Sigmoid colon (tissue), 7 donors: ENCODE results near the gene PFKL. TPM values are rescaled to one million over a fixed set of nuclear protein-coding genes. Genes with fewer than 3 reads are reported as not detected.

Source experiments
- DNase-seq: peaks from one replicate; pipeline ENCODE4 v3.0.0-alpha.2; 2019
- H3K27ac ChIP-seq, 4 donors: fragments of 200-600 bp; sonication (generic); one replicate each; pipeline ENCODE4 v1.5.1; 2016 to 2019; ENCODE audit warnings: mild to moderate bottlenecking in 1 of 4
- H3K27me3 ChIP-seq, 3 donors: fragments of 200-600 bp; sonication (generic); one replicate each; pipeline ENCODE4 v1.5.1; 2019; ENCODE audit warnings: mild to moderate bottlenecking in 1 of 3
- H3K36me3 ChIP-seq, 4 donors: fragments of 200-600 bp; sonication (generic); one replicate each; pipeline ENCODE4 v1.5.1; 2016 to 2019
- H3K4me1 ChIP-seq, 4 donors: fragments of 200-600 bp; sonication (generic); one replicate each; pipeline ENCODE4 v1.5.1; 2017 to 2019
- H3K4me3 ChIP-seq, 4 donors: fragments of 200-600 bp; sonication (generic); one replicate each; pipeline ENCODE4 v1.5.1; 2017 to 2019; ENCODE audit warnings: mild to moderate bottlenecking in 2 of 4, moderate library complexity in 1 of 4
- H3K9me3 ChIP-seq, 4 donors: fragments of 200-600 bp in 3 of 4; sonication (generic) in 3 of 4; one replicate each; pipeline versions ENCODE4 v1.5.1 to v1.6.1; 2013 to 2019
- EP300 ChIP-seq, 4 donors: sonication (generic); formaldehyde crosslinking; IDR thresholded peaks; one replicate each; pipeline ENCODE4 v1.6.1; 2017; ENCODE audit warnings: antibody characterized with exemption in 4 of 4
- POLR2A ChIP-seq, 2 donors: fragments of 450-650 bp; IDR thresholded peaks; one replicate each; pipeline ENCODE4 v1.6.1; 2016; ENCODE audit warnings: antibody characterized with exemption in 2 of 2, mild to moderate bottlenecking in 2 of 2, moderate library complexity in 2 of 2
- POLR2AphosphoS5 ChIP-seq, 4 donors: sonication (generic); formaldehyde crosslinking; IDR thresholded peaks; one replicate each; pipeline ENCODE4 v1.6.1; 2017; ENCODE audit warnings: antibody characterized with exemption in 4 of 4
- WGBS, 2 donors: extraction: QIAGEN DNeasy Blood & Tissue Kit; methylation state at CpG; one replicate each; pipeline ENCODE4 v1.1.7; 2013; 5-methylcytosine and 5-hydroxymethylcytosine counted together
- intact Hi-C: fragments of 100-400 bp; cut with DNase I; formaldehyde crosslinking; loops from one replicate; pipeline ENCODE4 v1.15.1; 2023
- polyA plus RNA-seq, 3 donors: library from polyadenylated mRNA; stranded (reverse); fragments of 200-250 nt; gene quantifications; one replicate each; pipeline ENCODE4 v1.2.3, GENCODE V29; 2013
- total RNA-seq, 4 donors: library from RNA; depleted of rRNA; stranded (reverse); fragments of >200 nt; gene quantifications; one replicate each; pipeline ENCODE4 v1.1.0, GENCODE V29; 2016
- TF ChIP-seq, protein P1 (sequence below), 4 experiments: fragments of 450-650 bp in 3 of 4; fragments of 200-600 bp in 1 of 4; IDR thresholded peaks; one replicate each; pipeline ENCODE4 v1.5.1; 2016 to 2019; ENCODE audit warnings: antibody characterized with exemption in 4 of 4, mild to moderate bottlenecking in 3 of 4, moderate library complexity in 2 of 4
- donor health status: healthy with polysubstance abuse.
- donor health status: Bipolar disorder and iron deficiency.
- donor health status: healthy.

The PFKL gene
- total and polyA plus RNA-seq, 7 donors, result 38.0 to 159 (median 69.8) TPM

GRCh38 chr21:44322621-44323325 lies 22.9 kb downstream of the PFKL start:
- no peaks in the 10 kb centered on the region for H3K4me1 ChIP-seq
- TF ChIP-seq POLR2A (IDR thresholded peaks at IDR 0.05) (no peak), POLR2AphosphoS5 (IDR thresholded peaks at IDR 0.05) (no peak)
- TF ChIP-seq, protein P1, sequence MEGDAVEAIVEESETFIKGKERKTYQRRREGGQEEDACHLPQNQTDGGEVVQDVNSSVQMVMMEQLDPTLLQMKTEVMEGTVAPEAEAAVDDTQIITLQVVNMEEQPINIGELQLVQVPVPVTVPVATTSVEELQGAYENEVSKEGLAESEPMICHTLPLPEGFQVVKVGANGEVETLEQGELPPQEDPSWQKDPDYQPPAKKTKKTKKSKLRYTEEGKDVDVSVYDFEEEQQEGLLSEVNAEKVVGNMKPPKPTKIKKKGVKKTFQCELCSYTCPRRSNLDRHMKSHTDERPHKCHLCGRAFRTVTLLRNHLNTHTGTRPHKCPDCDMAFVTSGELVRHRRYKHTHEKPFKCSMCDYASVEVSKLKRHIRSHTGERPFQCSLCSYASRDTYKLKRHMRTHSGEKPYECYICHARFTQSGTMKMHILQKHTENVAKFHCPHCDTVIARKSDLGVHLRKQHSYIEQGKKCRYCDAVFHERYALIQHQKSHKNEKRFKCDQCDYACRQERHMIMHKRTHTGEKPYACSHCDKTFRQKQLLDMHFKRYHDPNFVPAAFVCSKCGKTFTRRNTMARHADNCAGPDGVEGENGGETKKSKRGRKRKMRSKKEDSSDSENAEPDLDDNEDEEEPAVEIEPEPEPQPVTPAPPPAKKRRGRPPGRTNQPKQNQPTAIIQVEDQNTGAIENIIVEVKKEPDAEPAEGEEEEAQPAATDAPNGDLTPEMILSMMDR (IDR thresholded peaks at IDR 0.05), result no peak
- DNase-seq, result no peak
- intact Hi-C loops, result no loop called here
- peaks cover 6 to 90% (median 26%) of the 10 kb centered on the region in 4 donors for H3K36me3 ChIP-seq
- H3K9me3 ChIP-seq, result no peaks in the 10 kb centered on the region
- 94% methylated on average over 38 of the region's 38 CpGs for WGBS, 2 donors
- H3K4me3 ChIP-seq, result no peak overlapping the region
- H3K27me3 ChIP-seq, result no peaks in the 10 kb centered on the region
- no peak overlapping the region for H3K27ac ChIP-seq

GRCh38 chr21:44323591-44323990 lies 23.7 kb downstream of the PFKL start:
- intact Hi-C loops, result no loop called here
- Histone ChIP-seq H3K4me1 (no peaks in the 10 kb centered on the region), H3K27ac (no peak overlapping the region), H3K4me3 (no peak overlapping the region), H3K36me3 (peaks cover 6 to 84% (median 22%) of the 10 kb centered on the region in 4 donors), H3K9me3 (no peaks in the 10 kb centered on the region), H3K27me3 (no peaks in the 10 kb centered on the region)
- 86 to 88% methylated on average over 20 of the region's 20 CpGs for WGBS, 2 donors
- no peak for DNase-seq
- TF ChIP-seq, protein P1 (IDR thresholded peaks at IDR 0.05), result no peak
- no peak for TF ChIP-seq POLR2A (IDR thresholded peaks at IDR 0.05)
- TF ChIP-seq EP300 (IDR thresholded peaks at IDR 0.05), result no peak
- TF ChIP-seq POLR2AphosphoS5 (IDR thresholded peaks at IDR 0.05), result no peak

DNA sequence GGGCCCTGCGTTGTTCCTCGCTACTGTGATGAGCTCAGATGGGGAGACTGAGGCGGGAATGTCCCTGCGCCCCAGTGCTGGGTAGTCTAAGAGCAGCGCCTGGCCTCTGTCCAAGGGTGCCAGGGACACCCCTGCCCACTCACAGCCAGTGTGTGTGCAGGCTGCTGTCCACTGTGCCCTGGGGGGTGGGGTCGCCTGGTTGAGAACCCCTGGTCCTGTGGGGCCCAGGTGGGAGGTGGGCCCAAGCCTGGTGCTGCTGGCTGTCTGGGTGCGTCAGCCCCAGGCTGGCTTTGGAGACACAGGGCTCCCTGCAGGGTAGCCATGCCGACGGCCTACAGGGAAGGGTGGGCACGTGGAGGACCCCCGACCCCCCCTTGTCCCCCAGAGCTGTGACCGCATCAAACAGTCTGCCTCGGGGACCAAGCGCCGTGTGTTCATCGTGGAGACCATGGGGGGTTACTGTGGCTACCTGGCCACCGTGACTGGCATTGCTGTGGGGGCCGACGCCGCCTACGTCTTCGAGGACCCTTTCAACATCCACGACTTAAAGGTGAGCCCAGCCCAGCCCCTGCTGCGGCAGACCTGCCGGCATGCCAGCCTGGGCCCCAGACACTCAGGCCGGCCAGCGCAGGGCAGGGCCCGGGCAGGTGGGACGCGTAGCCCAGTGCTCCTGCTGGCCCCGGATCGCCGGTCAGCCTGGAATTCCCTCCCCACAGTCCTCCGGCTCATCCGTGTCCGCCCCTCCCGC lies 24.4 kb downstream of the PFKL start:
- intact Hi-C loops, result no loop called here
- Histone ChIP-seq H3K4me3 (no peak overlapping the region), H3K4me1 (no peaks in the 10 kb centered on the region), H3K27me3 (no peaks in the 10 kb centered on the region), H3K9me3 (no peaks in the 10 kb centered on the region), H3K27ac (no peak overlapping the region), H3K36me3 (peaks cover 6 to 77% (median 20%) of the 10 kb centered on the region in 4 donors)
- no peak for DNase-seq
- 94 to 96% methylated on average over 37 of the region's 37 CpGs for WGBS, 2 donors
- TF ChIP-seq POLR2A (IDR thresholded peaks at IDR 0.05) (no peak), POLR2AphosphoS5 (IDR thresholded peaks at IDR 0.05) (no peak), EP300 (IDR thresholded peaks at IDR 0.05) (no peak)
- TF ChIP-seq, protein P1 (IDR thresholded peaks at IDR 0.05), result no peak

DNA sequence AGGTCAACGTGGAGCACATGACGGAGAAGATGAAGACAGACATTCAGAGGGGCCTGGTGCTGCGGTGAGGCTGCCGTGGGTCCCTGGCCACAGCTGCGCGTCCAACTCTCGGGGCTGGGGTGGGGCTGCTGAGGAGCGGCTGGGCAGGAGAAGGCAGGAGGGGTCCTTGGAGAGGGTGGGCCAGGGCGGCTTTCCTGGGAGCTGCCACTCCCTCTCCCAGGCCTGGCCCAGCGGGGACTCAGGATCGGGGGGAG lies 24.9 kb downstream of the PFKL start:
- DNase-seq, result no peak
- WGBS, 2 donors, result 95 to 96% methylated on average over 11 of the region's 11 CpGs
- peaks cover 6 to 74% (median 18%) of the 10 kb centered on the region in 4 donors for H3K36me3 ChIP-seq

More for the DNA sequence above, 24.9 kb downstream of the PFKL start:
- Histone ChIP-seq H3K27ac (no peak overlapping the region), H3K4me3 (no peak overlapping the region), H3K27me3 (no peaks in the 10 kb centered on the region), H3K9me3 (no peaks in the 10 kb centered on the region), H3K4me1 (no peaks in the 10 kb centered on the region)
- intact Hi-C loops, result no loop called here
- TF ChIP-seq POLR2AphosphoS5 (IDR thresholded peaks at IDR 0.05) (no peak), EP300 (IDR thresholded peaks at IDR 0.05) (no peak), POLR2A (IDR thresholded peaks at IDR 0.05) (no peak)
- TF ChIP-seq, protein P1 (IDR thresholded peaks at IDR 0.05), result no peak
